DOHH2 (cell line): ENCODE data around the gene SLCO3A1.

Source experiments
- EZH2phosphoT487 ChIP-seq: fragments of 200-600 bp; sonication (generic); IDR thresholded peaks from 2 replicates; pipeline ENCODE4 v1.6.1; 2017; ENCODE audit warnings: borderline replicate concordance, mild to moderate bottlenecking, antibody characterized with exemption, low read length, moderate library complexity, mixed read lengths
- TF ChIP-seq, protein P1 (sequence below): fragments of 200-600 bp; sonication (generic); IDR thresholded peaks from one replicate; pipeline ENCODE4 v1.5.1; 2014; ENCODE audit warnings: antibody characterized with exemption, mild to moderate bottlenecking, low read depth, low read length; ENCODE audit not compliant: poor library complexity, severe bottlenecking

- TF ChIP-seq, protein P1, sequence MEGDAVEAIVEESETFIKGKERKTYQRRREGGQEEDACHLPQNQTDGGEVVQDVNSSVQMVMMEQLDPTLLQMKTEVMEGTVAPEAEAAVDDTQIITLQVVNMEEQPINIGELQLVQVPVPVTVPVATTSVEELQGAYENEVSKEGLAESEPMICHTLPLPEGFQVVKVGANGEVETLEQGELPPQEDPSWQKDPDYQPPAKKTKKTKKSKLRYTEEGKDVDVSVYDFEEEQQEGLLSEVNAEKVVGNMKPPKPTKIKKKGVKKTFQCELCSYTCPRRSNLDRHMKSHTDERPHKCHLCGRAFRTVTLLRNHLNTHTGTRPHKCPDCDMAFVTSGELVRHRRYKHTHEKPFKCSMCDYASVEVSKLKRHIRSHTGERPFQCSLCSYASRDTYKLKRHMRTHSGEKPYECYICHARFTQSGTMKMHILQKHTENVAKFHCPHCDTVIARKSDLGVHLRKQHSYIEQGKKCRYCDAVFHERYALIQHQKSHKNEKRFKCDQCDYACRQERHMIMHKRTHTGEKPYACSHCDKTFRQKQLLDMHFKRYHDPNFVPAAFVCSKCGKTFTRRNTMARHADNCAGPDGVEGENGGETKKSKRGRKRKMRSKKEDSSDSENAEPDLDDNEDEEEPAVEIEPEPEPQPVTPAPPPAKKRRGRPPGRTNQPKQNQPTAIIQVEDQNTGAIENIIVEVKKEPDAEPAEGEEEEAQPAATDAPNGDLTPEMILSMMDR: no peak
- no peak for TF ChIP-seq EZH2phosphoT487
These were observed 31.5 kb downstream of the SLCO3A1 start for GRCh38 chr15:91885054-91885453.
